ENCODE results near the gene CDH4. TPM values are rescaled to one million over a fixed set of nuclear protein-coding genes. Genes with fewer than 3 reads are reported as not detected.

The CDH4 gene
- total and polyA plus RNA-seq, 4 donors, result 0.06 to 0.10 TPM; not detected in 2

- H3K27me3 ChIP-seq (ENCODE audit: control insufficient read depth in 1 of 2, insufficient read depth in 2 of 2, low read length in 1 of 2), result no peaks in the 10 kb centered on the region
- no peaks in the 10 kb centered on the region for H3K4me1 ChIP-seq (ENCODE audit: control insufficient read depth in 1 of 2, insufficient read depth in 2 of 2, low read length in 2 of 2)
- no peak overlapping the region for H3K27ac ChIP-seq (ENCODE audit: low read depth in 1 of 2, low read length in 2 of 2)
- 92% methylated on average over 32 to 33 of the region's 33 CpGs for WGBS, 2 donors
- ATAC-seq (ENCODE audit: low FRiP score) (no peak), DNase-seq (no peak)
- H3K36me3 ChIP-seq (ENCODE audit: control insufficient read depth in 1 of 2, insufficient read depth in 2 of 2, low read length in 1 of 2), result no peaks in the 10 kb centered on the region
- intact Hi-C loops (cut with DNase I), result no loop called here
- no peak overlapping the region for H3K4me3 ChIP-seq (ENCODE audit: low read length in 2 of 2)
- H3K9me3 ChIP-seq (ENCODE audit: control insufficient read depth, low read length), result no peaks in the 10 kb centered on the region
Observed at GRCh38 chr20:61697666-61698597, 445.9 kb downstream of the CDH4 start.

GRCh38 chr20:61698598-61699494 lies 446.8 kb downstream of the CDH4 start:
- Histone ChIP-seq H3K27ac (ENCODE audit: low read depth in 1 of 2, low read length in 2 of 2) (no peak overlapping the region), H3K36me3 (ENCODE audit: control insufficient read depth in 1 of 2, insufficient read depth in 2 of 2, low read length in 1 of 2) (no peaks in the 10 kb centered on the region), H3K27me3 (ENCODE audit: control insufficient read depth in 1 of 2, insufficient read depth in 2 of 2, low read length in 1 of 2) (no peaks in the 10 kb centered on the region), H3K9me3 (ENCODE audit: control insufficient read depth, low read length) (no peaks in the 10 kb centered on the region), H3K4me1 (ENCODE audit: control insufficient read depth in 1 of 2, insufficient read depth in 2 of 2, low read length in 2 of 2) (no peaks in the 10 kb centered on the region), H3K4me3 (ENCODE audit: low read length in 2 of 2) (no peak overlapping the region)
- 66 to 74% methylated on average over 25 of the region's 25 CpGs for WGBS, 2 donors
- no peak for ATAC-seq (ENCODE audit: low FRiP score)
- intact Hi-C loops (cut with DNase I), result no loop called here
- no peak for DNase-seq

DNA sequence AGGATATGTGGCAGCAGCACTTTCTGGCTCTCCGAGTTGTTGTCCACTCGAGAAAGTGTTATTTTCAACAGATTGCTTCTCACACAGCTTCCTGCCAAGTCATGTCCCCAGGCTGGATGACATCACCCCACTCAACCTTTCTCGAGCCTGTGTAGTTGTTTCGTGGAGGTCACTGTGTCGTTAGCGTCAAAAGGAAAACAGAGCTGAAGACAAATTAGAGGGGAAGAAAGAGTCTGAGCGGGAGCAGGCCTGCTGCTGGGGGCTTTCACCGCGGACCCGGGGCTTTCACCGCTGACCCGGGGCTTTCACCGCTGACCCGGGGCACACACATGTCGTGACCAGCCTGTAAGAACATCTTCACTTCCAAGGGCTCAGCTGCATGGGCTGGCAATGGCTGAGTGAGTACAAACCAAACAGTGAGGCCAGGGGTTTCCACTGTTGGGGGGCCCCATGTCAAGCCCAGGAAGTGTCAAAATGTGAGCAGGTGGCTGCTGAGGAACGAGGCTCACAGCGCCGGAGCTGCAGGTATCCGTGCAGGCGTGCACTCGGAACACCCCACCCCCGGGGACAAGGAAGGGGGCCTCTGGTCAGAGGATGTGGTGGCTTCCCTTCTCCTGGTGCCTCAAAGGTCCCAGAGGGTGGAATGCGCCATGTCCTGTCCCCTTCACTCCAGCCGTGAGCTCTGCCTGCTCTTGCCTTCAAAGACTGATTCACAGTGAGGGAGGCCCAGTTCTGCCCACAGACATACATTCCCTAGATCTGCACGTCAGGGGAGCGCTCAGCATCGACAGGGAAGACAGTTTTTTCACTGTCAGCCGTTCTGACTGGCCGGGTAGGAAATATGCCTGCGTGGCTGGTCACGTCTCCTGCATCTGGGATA lies 447.7 kb downstream of the CDH4 start:
- WGBS, 2 donors, result 29 to 42% methylated on average over 31 of the region's 31 CpGs
- H3K27me3 ChIP-seq (ENCODE audit: control insufficient read depth in 1 of 2, insufficient read depth in 2 of 2, low read length in 1 of 2), result no peaks in the 10 kb centered on the region
- intact Hi-C loops (cut with DNase I), result no loop called here

GRCh38 chr20:61700595-61701140 lies 448.6 kb downstream of the CDH4 start:
- no peaks in the 10 kb centered on the region for H3K36me3 ChIP-seq (ENCODE audit: control insufficient read depth in 1 of 2, insufficient read depth in 2 of 2, low read length in 1 of 2)
- no peak overlapping the region for H3K27ac ChIP-seq (ENCODE audit: low read depth in 1 of 2, low read length in 2 of 2)
- no peaks in the 10 kb centered on the region for H3K4me1 ChIP-seq (ENCODE audit: control insufficient read depth in 1 of 2, insufficient read depth in 2 of 2, low read length in 2 of 2)
- intact Hi-C loops (cut with DNase I), result no loop called here
- 93 to 94% methylated on average over 24 of the region's 24 CpGs for WGBS, 2 donors
- DNase-seq (no peak), ATAC-seq (ENCODE audit: low FRiP score) (no peak)
- H3K9me3 ChIP-seq (ENCODE audit: control insufficient read depth, low read length), result no peaks in the 10 kb centered on the region
- no peak overlapping the region for H3K4me3 ChIP-seq (ENCODE audit: low read length in 2 of 2)
- H3K27me3 ChIP-seq (ENCODE audit: control insufficient read depth in 1 of 2, insufficient read depth in 2 of 2, low read length in 1 of 2), result no peaks in the 10 kb centered on the region

More for the DNA sequence above, 447.7 kb downstream of the CDH4 start:
- Histone ChIP-seq H3K9me3 (ENCODE audit: control insufficient read depth, low read length) (no peaks in the 10 kb centered on the region), H3K4me3 (ENCODE audit: low read length in 2 of 2) (no peak overlapping the region), H3K4me1 (ENCODE audit: control insufficient read depth in 1 of 2, insufficient read depth in 2 of 2, low read length in 2 of 2) (no peaks in the 10 kb centered on the region), H3K36me3 (ENCODE audit: control insufficient read depth in 1 of 2, insufficient read depth in 2 of 2, low read length in 1 of 2) (no peaks in the 10 kb centered on the region), H3K27ac (ENCODE audit: low read depth in 1 of 2, low read length in 2 of 2) (no peak overlapping the region)
- no peak for ATAC-seq (ENCODE audit: low FRiP score)
- no peak for DNase-seq

- no peak for DNase-seq
- intact Hi-C loops (cut with DNase I), result no loop called here
- WGBS, 2 donors, result 89 to 94% methylated on average over 14 of the region's 14 CpGs
- Histone ChIP-seq H3K9me3 (ENCODE audit: control insufficient read depth, low read length) (no peaks in the 10 kb centered on the region), H3K27me3 (ENCODE audit: control insufficient read depth in 1 of 2, insufficient read depth in 2 of 2, low read length in 1 of 2) (no peaks in the 10 kb centered on the region), H3K27ac (ENCODE audit: low read depth in 1 of 2, low read length in 2 of 2) (no peak overlapping the region), H3K36me3 (ENCODE audit: control insufficient read depth in 1 of 2, insufficient read depth in 2 of 2, low read length in 1 of 2) (no peaks in the 10 kb centered on the region), H3K4me1 (ENCODE audit: control insufficient read depth in 1 of 2, insufficient read depth in 2 of 2, low read length in 2 of 2) (no peaks in the 10 kb centered on the region), H3K4me3 (ENCODE audit: low read length in 2 of 2) (no peak overlapping the region)
- no peak for ATAC-seq (ENCODE audit: low FRiP score)
Observed at GRCh38 chr20:61701401-61701800, 449.3 kb downstream of the CDH4 start.

GRCh38 chr20:61701802-61702201 lies 449.7 kb downstream of the CDH4 start:
- ATAC-seq (ENCODE audit: low FRiP score) (no peak), DNase-seq (no peak)
- Histone ChIP-seq H3K4me3 (ENCODE audit: low read length in 2 of 2) (no peak overlapping the region), H3K4me1 (ENCODE audit: control insufficient read depth in 1 of 2, insufficient read depth in 2 of 2, low read length in 2 of 2) (no peaks in the 10 kb centered on the region), H3K27ac (ENCODE audit: low read depth in 1 of 2, low read length in 2 of 2) (no peak overlapping the region), H3K36me3 (ENCODE audit: control insufficient read depth in 1 of 2, insufficient read depth in 2 of 2, low read length in 1 of 2) (no peaks in the 10 kb centered on the region), H3K27me3 (ENCODE audit: control insufficient read depth in 1 of 2, insufficient read depth in 2 of 2, low read length in 1 of 2) (no peaks in the 10 kb centered on the region), H3K9me3 (ENCODE audit: control insufficient read depth, low read length) (no peaks in the 10 kb centered on the region)
- WGBS, 2 donors, result 82 to 85% methylated on average over 12 of the region's 12 CpGs
- intact Hi-C loops (cut with DNase I), result no loop called here

GRCh38 chr20:61702246-61702645 lies 450.2 kb downstream of the CDH4 start:
- DNase-seq (no peak), ATAC-seq (ENCODE audit: low FRiP score) (no peak)
- Histone ChIP-seq H3K27me3 (ENCODE audit: control insufficient read depth in 1 of 2, insufficient read depth in 2 of 2, low read length in 1 of 2) (no peaks in the 10 kb centered on the region), H3K4me1 (ENCODE audit: control insufficient read depth in 1 of 2, insufficient read depth in 2 of 2, low read length in 2 of 2) (no peaks in the 10 kb centered on the region), H3K36me3 (ENCODE audit: control insufficient read depth in 1 of 2, insufficient read depth in 2 of 2, low read length in 1 of 2) (no peaks in the 10 kb centered on the region), H3K27ac (ENCODE audit: low read depth in 1 of 2, low read length in 2 of 2) (no peak overlapping the region), H3K9me3 (ENCODE audit: control insufficient read depth, low read length) (no peaks in the 10 kb centered on the region), H3K4me3 (ENCODE audit: low read length in 2 of 2) (no peak overlapping the region)
- intact Hi-C loops (cut with DNase I), result no loop called here
- 82 to 85% methylated on average over 16 of the region's 16 CpGs for WGBS, 2 donors

- DNase-seq, result no peak
Observed at GRCh38 chr20:61704661-61705060, 452.6 kb downstream of the CDH4 start.

More at GRCh38 chr20:61704661-61705060, 452.6 kb downstream of the CDH4 start:
- Histone ChIP-seq H3K9me3 (ENCODE audit: control insufficient read depth, low read length) (no peaks in the 10 kb centered on the region), H3K4me3 (ENCODE audit: low read length in 2 of 2) (no peak overlapping the region), H3K36me3 (ENCODE audit: control insufficient read depth in 1 of 2, insufficient read depth in 2 of 2, low read length in 1 of 2) (no peaks in the 10 kb centered on the region), H3K27ac (ENCODE audit: low read depth in 1 of 2, low read length in 2 of 2) (no peak overlapping the region), H3K27me3 (ENCODE audit: control insufficient read depth in 1 of 2, insufficient read depth in 2 of 2, low read length in 1 of 2) (no peaks in the 10 kb centered on the region), H3K4me1 (ENCODE audit: control insufficient read depth in 1 of 2, insufficient read depth in 2 of 2, low read length in 2 of 2) (no peaks in the 10 kb centered on the region)
- ATAC-seq (ENCODE audit: low FRiP score), result no peak
- intact Hi-C loops (cut with DNase I), result no loop called here
- 77 to 87% methylated on average over 7 of the region's 7 CpGs for WGBS, 2 donors
